HG02798 (cell line): Measurements from ENCODE around the gene TSSC4.

Experiments
- ATAC-seq: cut with Tn5 transposase; IDR thresholded peaks from one replicate; pipeline ENCODE4 v1.9.1; 2021; ENCODE audit warnings: mild to moderate bottlenecking; ENCODE audit not compliant: unreplicated experiment, poor library complexity

The TSSC4 gene

DNA sequence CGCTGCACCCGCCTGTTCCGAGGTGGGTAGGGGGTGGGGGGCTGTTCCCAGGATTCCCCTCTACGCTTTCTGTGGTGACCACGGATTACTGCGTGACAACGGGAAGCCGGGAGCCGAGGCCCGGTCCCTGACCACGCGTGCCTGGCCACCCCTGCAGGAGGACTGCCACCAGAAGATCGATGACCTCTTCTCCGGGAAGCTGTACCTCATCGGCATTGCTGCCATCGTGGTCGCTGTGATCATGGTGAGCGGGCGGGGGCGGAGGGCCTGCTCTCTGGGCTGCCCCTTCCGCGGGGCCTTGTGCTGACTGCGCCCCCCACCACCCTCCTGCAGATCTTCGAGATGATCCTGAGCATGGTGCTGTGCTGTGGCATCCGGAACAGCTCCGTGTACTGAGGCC lies 4.1 kb upstream of the TSSC4 start:
- no peak for ATAC-seq

DNA sequence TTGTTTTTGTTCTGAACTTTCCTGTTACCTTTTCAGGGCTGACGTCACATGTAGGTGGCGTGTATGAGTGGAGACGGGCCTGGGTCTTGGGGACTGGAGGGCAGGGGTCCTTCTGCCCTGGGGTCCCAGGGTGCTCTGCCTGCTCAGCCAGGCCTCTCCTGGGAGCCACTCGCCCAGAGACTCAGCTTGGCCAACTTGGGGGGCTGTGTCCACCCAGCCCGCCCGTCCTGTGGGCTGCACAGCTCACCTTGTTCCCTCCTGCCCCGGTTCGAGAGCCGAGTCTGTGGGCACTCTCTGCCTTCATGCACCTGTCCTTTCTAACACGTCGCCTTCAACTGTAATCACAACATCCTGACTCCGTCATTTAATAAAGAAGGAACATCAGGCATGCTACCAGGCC lies 3.5 kb upstream of the TSSC4 start:
- no peak for ATAC-seq

DNA sequence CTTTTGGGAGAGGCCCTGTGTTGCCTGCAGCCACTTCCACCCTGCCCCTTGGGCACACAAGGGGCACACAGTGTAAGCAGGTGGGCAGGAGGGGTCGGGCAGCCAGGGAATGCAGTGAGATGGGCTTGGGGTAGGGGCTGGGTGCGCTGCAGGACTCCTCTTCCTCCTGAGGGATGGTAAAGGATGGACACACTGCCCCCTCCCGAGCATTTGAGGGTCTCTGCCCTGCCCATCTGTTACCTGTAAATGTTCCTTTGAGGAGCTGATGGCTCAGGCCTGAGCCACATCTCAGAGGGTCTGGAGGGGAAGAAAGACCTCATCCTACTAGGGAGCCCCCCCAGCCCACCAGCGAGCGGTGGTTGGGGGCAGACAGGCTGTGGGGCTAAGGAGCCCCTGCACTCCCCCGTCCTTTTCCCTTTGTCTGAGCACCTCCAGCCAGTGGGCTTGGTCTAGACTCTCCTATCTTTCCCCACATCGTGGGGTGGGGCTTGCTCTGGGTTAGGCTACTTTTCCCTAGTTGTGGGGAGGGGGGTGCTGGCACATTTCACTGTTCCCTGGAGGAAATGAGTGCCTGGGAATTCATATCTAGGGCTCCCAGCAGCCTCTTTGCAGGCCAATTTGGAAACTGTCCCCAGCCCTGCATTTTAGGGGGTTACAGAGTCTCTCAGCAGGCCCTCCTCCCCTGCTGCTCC lies 1.7 kb upstream of the TSSC4 start:
- no peak for ATAC-seq

- ATAC-seq: peak; percentile 5
Measured at GRCh38 chr11:2399488-2400068, 972 bp upstream of the TSSC4 start.

GRCh38 chr11:2400762-2401435 lies 349 bp downstream of the TSSC4 start:
- ATAC-seq: no peak

- no peak for ATAC-seq
Measured at GRCh38 chr11:2401436-2401984, 960 bp downstream of the TSSC4 start.

GRCh38 chr11:2402106-2402505 lies 1.6 kb downstream of the TSSC4 start:
- no peak for ATAC-seq

- no peak for ATAC-seq
Measured at GRCh38 chr11:2402890-2403645, 2.5 kb downstream of the TSSC4 start.

- no peak for ATAC-seq
Measured at GRCh38 chr11:2404735-2405196, 4.2 kb downstream of the TSSC4 start.

DNA sequence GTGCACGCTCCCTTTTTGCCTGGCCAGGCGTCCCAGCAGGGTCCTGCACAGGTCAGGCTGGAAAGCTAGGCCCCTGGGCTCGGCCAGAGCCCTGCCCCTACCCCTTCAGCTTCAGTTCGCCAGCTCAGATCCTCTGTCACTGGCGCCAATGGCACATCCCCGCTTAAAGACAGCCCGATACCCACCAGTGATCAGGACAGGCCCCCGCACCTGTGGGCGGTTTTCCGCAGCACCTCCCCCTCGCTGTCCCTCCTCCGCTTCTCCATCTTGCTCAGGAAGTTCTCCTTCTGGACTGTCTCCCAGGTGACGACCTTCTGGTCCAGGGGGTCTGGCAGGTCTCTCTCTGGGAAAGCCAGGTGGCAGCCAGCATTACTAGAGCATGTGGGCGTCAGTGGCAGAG lies 5.9 kb downstream of the TSSC4 start:
- ATAC-seq: no peak

DNA sequence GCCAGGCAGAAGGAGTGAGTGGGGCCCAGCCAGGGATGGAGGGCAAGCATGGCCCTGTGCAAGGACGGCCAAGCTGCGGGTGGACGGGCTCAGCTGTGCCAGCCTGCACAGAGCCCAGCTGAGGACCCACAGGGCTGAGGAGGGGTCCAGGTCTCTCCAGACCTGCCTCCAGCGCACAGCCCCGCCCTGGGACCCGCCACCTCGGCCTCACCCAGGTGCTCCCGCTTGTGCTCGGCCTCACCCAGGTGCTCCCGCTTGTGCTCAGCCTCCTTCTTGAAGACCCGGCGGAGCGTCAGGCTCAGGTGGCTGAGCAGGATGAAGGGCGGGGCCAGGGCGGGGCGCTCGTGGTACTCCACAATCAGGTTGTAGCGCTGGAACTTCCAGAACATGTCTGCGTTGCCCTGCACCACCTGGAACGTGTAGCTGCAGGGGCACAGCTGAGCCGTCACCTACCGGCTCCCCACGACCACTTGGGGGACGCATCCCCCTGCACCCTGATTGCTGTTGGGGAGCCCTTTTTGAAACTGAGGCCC lies 6.4 kb downstream of the TSSC4 start:
- ATAC-seq: no peak

DNA sequence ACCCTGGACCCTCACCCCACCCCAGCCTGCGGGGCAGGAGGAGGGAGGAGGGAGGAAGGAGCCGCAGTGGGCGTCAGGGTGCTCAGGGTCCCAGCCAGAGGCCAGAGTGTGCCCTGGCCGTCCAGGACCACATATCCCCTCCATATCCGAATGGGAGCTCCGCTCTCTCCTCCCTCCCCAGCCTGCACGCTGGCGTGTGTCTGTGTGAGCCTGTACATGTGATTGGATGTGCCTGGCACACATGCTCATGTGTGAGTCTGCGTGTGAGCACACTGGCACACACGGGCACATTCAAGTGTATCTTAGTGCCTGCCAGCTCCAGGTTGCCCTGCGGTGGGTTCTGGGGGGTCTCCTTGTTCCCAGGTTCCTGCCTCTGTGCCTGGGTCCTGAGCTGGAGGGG lies 8.1 kb downstream of the TSSC4 start:
- no peak for ATAC-seq

DNA sequence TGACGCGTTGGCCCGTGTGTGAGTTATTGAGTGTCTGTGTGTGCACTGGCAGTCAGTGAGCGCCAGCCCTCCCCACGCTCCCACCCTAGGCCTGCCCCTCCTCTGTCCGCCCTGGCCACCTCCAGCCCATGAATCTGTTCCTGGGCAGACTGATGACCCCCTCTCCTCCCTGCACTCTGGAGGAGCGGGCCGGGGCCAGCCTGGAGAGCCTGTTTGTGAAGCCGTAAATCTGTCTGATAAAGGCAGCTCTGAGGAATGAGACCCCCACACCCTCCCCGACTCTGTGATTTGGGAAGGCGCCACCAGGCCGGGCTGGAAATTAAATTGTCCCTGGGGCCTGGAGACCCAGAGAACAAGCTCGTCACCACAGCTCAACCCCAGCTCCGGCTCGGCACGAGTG lies 8.6 kb downstream of the TSSC4 start:
- ATAC-seq: no peak

GRCh38 chr11:2409611-2410468 lies 9.3 kb downstream of the TSSC4 start:
- ATAC-seq: no peak

DNA sequence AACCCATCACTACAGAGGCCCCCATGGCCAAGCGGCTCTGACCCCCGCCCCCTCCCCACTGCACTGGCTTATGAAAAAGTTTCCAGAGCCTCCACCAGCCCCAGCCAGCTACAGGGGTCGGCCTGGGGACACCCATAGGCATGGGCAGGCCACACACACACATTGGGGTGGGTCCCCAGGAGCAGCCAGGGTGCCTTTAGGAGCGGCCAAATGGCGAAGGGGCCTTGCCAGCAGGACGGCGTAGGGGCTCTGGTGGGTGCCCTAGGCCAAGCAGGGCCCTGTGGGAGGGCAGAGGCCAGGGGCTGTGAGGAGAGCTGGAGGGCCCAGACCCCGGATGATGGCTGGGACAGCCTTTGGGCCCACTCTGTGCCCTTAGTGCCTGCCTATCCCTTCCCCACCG lies 10.1 kb downstream of the TSSC4 start:
- no peak for ATAC-seq

- ATAC-seq: no peak
Measured at GRCh38 chr11:2411446-2412305, 11.1 kb downstream of the TSSC4 start.

GRCh38 chr11:2412323-2412722 lies 11.8 kb downstream of the TSSC4 start:
- ATAC-seq: no peak

- ATAC-seq: no peak
Measured at GRCh38 chr11:2413742-2414579, 13.4 kb downstream of the TSSC4 start.
